K562 (cell line): ENCODE measurements around the gene KAZN. TPM values are rescaled to one million over a fixed set of nuclear protein-coding genes. Genes with fewer than 3 reads are reported as not detected.

Source experiments
- ARID1B ChIP-seq: fragments of 450-650 bp; IDR thresholded peaks from 2 replicates; pipeline ENCODE4 v1.6.1; 2016; ENCODE audit warnings: antibody characterized with exemption, mild to moderate bottlenecking, inconsistent platforms
- ATF7 ChIP-seq: fragments of 450-650 bp; IDR thresholded peaks from 2 replicates; pipeline ENCODE4 v1.7.1; 2014; ENCODE audit warnings: mild to moderate bottlenecking, moderate library complexity
- BACH1 ChIP-seq: fragments of 200-800 bp; sonication (Bioruptor generic); IDR thresholded peaks from 2 replicates; pipeline ENCODE4 v1.6.1; 2016; ENCODE audit warnings: missing genetic modification characterization, missing compliant biosample characterization
- BRF1 ChIP-seq: IDR thresholded peaks from 3 replicates; pipeline ENCODE4 v1.6.1; 2011; ENCODE audit warnings: borderline replicate concordance, mild to moderate bottlenecking; ENCODE audit not compliant: insufficient read length; ENCODE audit errors: extremely low read depth
- CBFB ChIP-seq: sonication (generic); formaldehyde crosslinking; IDR thresholded peaks from 2 replicates; pipeline ENCODE4 v1.4.0; 2020; ENCODE audit warnings: mild to moderate bottlenecking, missing genetic modification reagents
- CBX1 ChIP-seq: sonication (generic); IDR thresholded peaks from 2 replicates; pipeline ENCODE4 v1.6.1; 2016; ENCODE audit warnings: antibody characterized with exemption, low read depth, mild to moderate bottlenecking
- CC2D1A ChIP-seq: fragments of 450-650 bp; IDR thresholded peaks from 2 replicates; pipeline ENCODE4 v1.6.1; 2017; ENCODE audit warnings: mild to moderate bottlenecking
- CCAR2 ChIP-seq: fragments of 200-400 bp; formaldehyde crosslinking; IDR thresholded peaks from 2 replicates; pipeline ENCODE4 v1.6.1; 2017; ENCODE audit warnings: mild to moderate bottlenecking, low read depth, low read length
- FUS ChIP-seq: fragments of 200-400 bp; formaldehyde crosslinking; optimal IDR thresholded peaks from 2 replicates; pipeline ENCODE3; 2017; ENCODE audit warnings: low read depth, low read length
- MCM7 ChIP-seq, 2 experiments: fragments of 450-650 bp; IDR thresholded peaks; 2 replicates each; pipeline ENCODE4 v1.6.1; 2016 to 2018
- NFXL1 ChIP-seq: fragments of 450-650 bp; formaldehyde crosslinking; IDR thresholded peaks from 2 replicates; pipeline ENCODE4 v1.4.0; 2021; ENCODE audit warnings: mild to moderate bottlenecking
- NR2C1 ChIP-seq, 2 experiments: fragments of 450-650 bp; IDR thresholded peaks; 2 replicates each; pipeline ENCODE4 v1.6.1; 2017; ENCODE audit warnings: mild to moderate bottlenecking in 2 of 2, antibody characterized with exemption in 1 of 2, inconsistent platforms in 1 of 2, missing compliant biosample characterization in 1 of 2, missing genetic modification characterization in 1 of 2
- POLR2A ChIP-seq: fragments of 450-650 bp; conservative IDR thresholded peaks from 2 replicates; pipeline ENCODE4 v1.6.1; 2016
- RBBP5 ChIP-seq: fragments of 200-600 bp; sonication (generic); IDR thresholded peaks from 2 replicates; pipeline ENCODE4 v1.6.1; 2012; ENCODE audit warnings: borderline replicate concordance, mild to moderate bottlenecking, low read length, control low read depth, inconsistent platforms; ENCODE audit not compliant: insufficient read depth, poor library complexity, severe bottlenecking
- RBFOX2 ChIP-seq: fragments of 200-400 bp; formaldehyde crosslinking; IDR thresholded peaks from 2 replicates; pipeline ENCODE4 v1.6.1; 2017; ENCODE audit warnings: low read depth, mild to moderate bottlenecking, low read length, moderate library complexity
- SMAD3 ChIP-seq: fragments of 450-650 bp; formaldehyde crosslinking; conservative IDR thresholded peaks from 2 replicates; pipeline ENCODE4 v1.4.0; 2020; ENCODE audit warnings: mild to moderate bottlenecking
- SMARCA5 ChIP-seq: fragments of 450-650 bp; IDR thresholded peaks from 2 replicates; pipeline ENCODE4 v1.6.1; 2016
- SUPT5H ChIP-seq: fragments of 450-650 bp; IDR thresholded peaks from 2 replicates; pipeline ENCODE4 v1.6.1; 2016
- TEAD4 ChIP-seq, 2 experiments: sonication (generic) in 1 of 2; formaldehyde crosslinking in 1 of 2; IDR thresholded peaks; 2 replicates each; pipeline versions ENCODE4 v1.6.1 to v1.8.0; 2012 to 2022; ENCODE audit warnings: borderline replicate concordance in 1 of 2, inconsistent platforms in 1 of 2, low read length in 1 of 2, mild to moderate bottlenecking in 1 of 2, missing genetic modification reagents in 1 of 2
- ZNF133 ChIP-seq: fragments of 250-450 bp; sonication (Bioruptor Pico); IDR thresholded peaks from 2 replicates; pipeline ENCODE4 v1.4.0; 2020; ENCODE audit warnings: mild to moderate bottlenecking
- polyA plus RNA-seq, 8 experiments: library from polyadenylated mRNA; depleted of rRNA in 4 of 8; stranded (reverse) in 5 of 8; unstranded in 3 of 8; fragments of >200 nt; fragmentation: Nextera tagmentation in 2 of 8; fragmentation: Illumina TruSeq in 1 of 8; extraction: Ambion mirVana in 2 of 8; extraction: Trizol in 1 of 8; gene quantifications; 2 replicates each; pipeline versions ENCODE4 v1.2.1 to v1.2.3, GENCODE V29; 2011 to 2014; ENCODE audit warnings: inconsistent platforms in 1 of 8, missing spikeins in 1 of 8
- total RNA-seq, 7 experiments: library from RNA; depleted of rRNA in 6 of 7; stranded (reverse); fragments of >200 nt in 6 of 7; fragmentation: Illumina TruSeq in 2 of 7; extraction: Trizol in 2 of 7; gene quantifications; 2 replicates each; pipeline versions ENCODE4 v1.2.1 to v1.2.3, GENCODE V29; 2011 to 2021; ENCODE audit warnings: low replicate concordance in 1 of 7
- TF ChIP-seq, protein P1 (sequence below): fragments of 450-650 bp; formaldehyde crosslinking; IDR thresholded peaks from 2 replicates; pipeline ENCODE4 v1.4.0; 2022; ENCODE audit warnings: missing genetic modification characterization
- TF ChIP-seq, protein P2 (sequence below): fragments of 450-650 bp; IDR thresholded peaks from 2 replicates; pipeline ENCODE4 v1.7.0; 2016; ENCODE audit warnings: borderline replicate concordance

The KAZN gene
- total and polyA plus RNA-seq, 9 of the 15 experiments (the other 6 are each of a cell fraction or from before 2014, with no cell fraction given), result 2.1 to 21.6 (median 5.4) TPM

DNA sequence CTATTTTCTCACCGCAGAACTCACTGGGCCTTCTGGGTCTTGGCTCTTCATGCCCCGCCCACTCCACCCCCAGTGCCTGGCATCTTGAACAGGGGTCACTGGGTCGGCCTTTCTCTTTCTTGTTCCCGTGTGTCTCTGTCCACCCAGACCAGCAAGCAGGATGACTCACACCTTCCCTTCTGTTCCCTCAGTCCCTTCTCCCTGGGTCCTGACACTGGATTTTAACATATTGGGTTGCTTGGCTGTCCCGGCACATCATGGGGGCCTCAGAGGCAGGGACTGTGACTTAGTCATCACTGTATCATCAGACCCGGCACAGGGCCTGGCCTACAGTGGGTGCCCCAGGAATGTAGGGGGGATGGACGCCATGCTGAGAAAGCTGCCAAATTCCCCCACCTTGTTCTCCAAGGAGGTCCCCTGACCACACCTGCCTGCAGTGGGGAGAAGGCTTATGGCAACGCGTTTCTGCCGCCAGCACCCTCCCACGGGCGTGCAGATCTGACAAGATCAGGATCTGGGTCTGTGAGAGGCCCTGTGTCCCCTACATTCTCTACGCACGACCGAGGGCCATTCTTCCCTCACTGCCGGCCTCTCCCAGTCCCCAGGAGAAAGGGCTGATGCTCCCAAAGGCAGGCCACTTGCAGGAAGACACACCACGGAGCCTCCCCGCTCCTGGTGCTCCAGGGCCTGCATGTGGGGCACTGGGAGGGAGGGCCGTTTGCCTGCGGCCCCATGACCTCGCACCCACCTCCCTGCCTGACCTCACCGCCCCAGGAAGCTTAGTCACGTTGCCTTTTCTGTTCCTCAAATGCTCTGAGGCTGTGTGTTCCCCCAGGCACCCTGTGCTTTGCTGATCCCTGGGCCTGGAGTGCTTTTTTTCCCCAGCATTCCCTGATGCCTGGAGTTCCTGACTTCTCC lies 397.9 kb downstream of the KAZN start (continued):
- TF ChIP-seq TEAD4 (IDR thresholded peaks at IDR 0.05; ENCODE audit: low read length) (no peak), TEAD4 (CRISPR knock-in tag; IDR thresholded peaks at IDR 0.05; ENCODE audit: borderline replicate concordance) (no peak), CC2D1A (no peak), SMARCA5 (peak; percentile 98), POLR2A (0 out of 2 replicates have a peak, but pooled peaks have one; percentile 22), CCAR2 (no peak), FUS (no peak), MCM7 (IDR thresholded peaks at IDR 0.05) (no peak), BRF1 (no peak), ATF7 (peak; percentile 67), BACH1 (tag) (no peak), SUPT5H (no peak), RBFOX2 (peak; percentile 52; the same call in 1 of the 2 replicates), RBBP5 (peak; percentile 64), NR2C1 (IDR thresholded peaks at IDR 0.05) (no peak; the same call in 1 of the 2 replicates), NR2C1 (tag; IDR thresholded peaks at IDR 0.05) (peak; percentile 56; the same call in 1 of the 2 replicates), NFXL1 (CRISPR knock-in tag) (no peak), ZNF133 (no peak), ARID1B (no peak; the same call in 1 of the 2 replicates), SMAD3 (CRISPR knock-in tag) (no peak), CBFB (CRISPR knock-in tag) (peak; percentile 71; the same call in 1 of the 2 replicates), CBX1 (peak; percentile 90; the same call in 1 of the 2 replicates)
- TF ChIP-seq, protein P1, sequence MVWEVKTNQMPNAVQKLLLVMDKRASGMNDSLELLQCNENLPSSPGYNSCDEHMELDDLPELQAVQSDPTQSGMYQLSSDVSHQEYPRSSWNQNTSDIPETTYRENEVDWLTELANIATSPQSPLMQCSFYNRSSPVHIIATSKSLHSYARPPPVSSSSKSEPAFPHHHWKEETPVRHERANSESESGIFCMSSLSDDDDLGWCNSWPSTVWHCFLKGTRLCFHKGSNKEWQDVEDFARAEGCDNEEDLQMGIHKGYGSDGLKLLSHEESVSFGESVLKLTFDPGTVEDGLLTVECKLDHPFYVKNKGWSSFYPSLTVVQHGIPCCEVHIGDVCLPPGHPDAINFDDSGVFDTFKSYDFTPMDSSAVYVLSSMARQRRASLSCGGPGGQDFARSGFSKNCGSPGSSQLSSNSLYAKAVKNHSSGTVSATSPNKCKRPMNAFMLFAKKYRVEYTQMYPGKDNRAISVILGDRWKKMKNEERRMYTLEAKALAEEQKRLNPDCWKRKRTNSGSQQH (CRISPR knock-in tag), result no peak
- TF ChIP-seq, protein P2, sequence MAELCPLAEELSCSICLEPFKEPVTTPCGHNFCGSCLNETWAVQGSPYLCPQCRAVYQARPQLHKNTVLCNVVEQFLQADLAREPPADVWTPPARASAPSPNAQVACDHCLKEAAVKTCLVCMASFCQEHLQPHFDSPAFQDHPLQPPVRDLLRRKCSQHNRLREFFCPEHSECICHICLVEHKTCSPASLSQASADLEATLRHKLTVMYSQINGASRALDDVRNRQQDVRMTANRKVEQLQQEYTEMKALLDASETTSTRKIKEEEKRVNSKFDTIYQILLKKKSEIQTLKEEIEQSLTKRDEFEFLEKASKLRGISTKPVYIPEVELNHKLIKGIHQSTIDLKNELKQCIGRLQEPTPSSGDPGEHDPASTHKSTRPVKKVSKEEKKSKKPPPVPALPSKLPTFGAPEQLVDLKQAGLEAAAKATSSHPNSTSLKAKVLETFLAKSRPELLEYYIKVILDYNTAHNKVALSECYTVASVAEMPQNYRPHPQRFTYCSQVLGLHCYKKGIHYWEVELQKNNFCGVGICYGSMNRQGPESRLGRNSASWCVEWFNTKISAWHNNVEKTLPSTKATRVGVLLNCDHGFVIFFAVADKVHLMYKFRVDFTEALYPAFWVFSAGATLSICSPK, result no peak
